ENCODE measurements around the gene TOPORS. TPM values are rescaled to one million over a fixed set of nuclear protein-coding genes. Genes with fewer than 3 reads are reported as not detected.

Gene TOPORS
- total and polyA plus RNA-seq, 4 donors = 4.8 to 19.9 (median 10.4) TPM

GRCh38 chr9:32518276-32518675, 34.1 kb downstream of the TOPORS start:
- 96% methylated on average over 1 of the region's 1 CpG for WGBS
- Histone ChIP-seq H3K9me3 (ENCODE audit: control insufficient read depth in 4 of 4, low read length in 3 of 4) (no peaks in the 10 kb centered on the region), H3K4me3 (ENCODE audit: low read depth in 1 of 3, low read length in 3 of 3) (no peak overlapping the region), H3K27ac (ENCODE audit: low read depth in 1 of 2, low read length in 2 of 2) (no peak overlapping the region), H3K4me1 (ENCODE audit: control insufficient read depth in 4 of 4, insufficient read depth in 4 of 4, low read length in 3 of 4) (peaks cover 0 to 3% (median 0%) of the 10 kb centered on the region in 4 donors), H3K27me3 (ENCODE audit: control insufficient read depth in 4 of 4, insufficient read depth in 4 of 4, low read length in 3 of 4) (no peaks in the 10 kb centered on the region), H3K36me3 (ENCODE audit: control insufficient read depth in 4 of 4, insufficient read depth in 3 of 4, low read depth in 1 of 4, low read length in 3 of 4) (peaks cover 0 to 3% (median 0%) of the 10 kb centered on the region in 4 donors), H3K9ac (ENCODE audit: low read depth in 1 of 2, low read length in 2 of 2) (no peak overlapping the region)
- no peak for DNase-seq (ENCODE audit: low spot score)
- no peak for TF ChIP-seq SP1 (IDR thresholded peaks at IDR 0.05)
- no peak for TF ChIP-seq TAF1 (conservative IDR thresholded peaks at IDR 0.05)
- no peak for TF ChIP-seq RXRA (IDR thresholded peaks at IDR 0.05)
- TF ChIP-seq JUND (IDR thresholded peaks at IDR 0.05) = no peak
- no peak for TF ChIP-seq RAD21 (IDR thresholded peaks at IDR 0.05)
- no peak for TF ChIP-seq ATF3 (IDR thresholded peaks at IDR 0.05)
- TF ChIP-seq, protein P1, sequence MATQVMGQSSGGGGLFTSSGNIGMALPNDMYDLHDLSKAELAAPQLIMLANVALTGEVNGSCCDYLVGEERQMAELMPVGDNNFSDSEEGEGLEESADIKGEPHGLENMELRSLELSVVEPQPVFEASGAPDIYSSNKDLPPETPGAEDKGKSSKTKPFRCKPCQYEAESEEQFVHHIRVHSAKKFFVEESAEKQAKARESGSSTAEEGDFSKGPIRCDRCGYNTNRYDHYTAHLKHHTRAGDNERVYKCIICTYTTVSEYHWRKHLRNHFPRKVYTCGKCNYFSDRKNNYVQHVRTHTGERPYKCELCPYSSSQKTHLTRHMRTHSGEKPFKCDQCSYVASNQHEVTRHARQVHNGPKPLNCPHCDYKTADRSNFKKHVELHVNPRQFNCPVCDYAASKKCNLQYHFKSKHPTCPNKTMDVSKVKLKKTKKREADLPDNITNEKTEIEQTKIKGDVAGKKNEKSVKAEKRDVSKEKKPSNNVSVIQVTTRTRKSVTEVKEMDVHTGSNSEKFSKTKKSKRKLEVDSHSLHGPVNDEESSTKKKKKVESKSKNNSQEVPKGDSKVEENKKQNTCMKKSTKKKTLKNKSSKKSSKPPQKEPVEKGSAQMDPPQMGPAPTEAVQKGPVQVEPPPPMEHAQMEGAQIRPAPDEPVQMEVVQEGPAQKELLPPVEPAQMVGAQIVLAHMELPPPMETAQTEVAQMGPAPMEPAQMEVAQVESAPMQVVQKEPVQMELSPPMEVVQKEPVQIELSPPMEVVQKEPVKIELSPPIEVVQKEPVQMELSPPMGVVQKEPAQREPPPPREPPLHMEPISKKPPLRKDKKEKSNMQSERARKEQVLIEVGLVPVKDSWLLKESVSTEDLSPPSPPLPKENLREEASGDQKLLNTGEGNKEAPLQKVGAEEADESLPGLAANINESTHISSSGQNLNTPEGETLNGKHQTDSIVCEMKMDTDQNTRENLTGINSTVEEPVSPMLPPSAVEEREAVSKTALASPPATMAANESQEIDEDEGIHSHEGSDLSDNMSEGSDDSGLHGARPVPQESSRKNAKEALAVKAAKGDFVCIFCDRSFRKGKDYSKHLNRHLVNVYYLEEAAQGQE (IDR thresholded peaks at IDR 0.05) = no peak
- no peak for TF ChIP-seq ZBTB33 (IDR thresholded peaks at IDR 0.05)
- TF ChIP-seq EGR1 (IDR thresholded peaks at IDR 0.05; ENCODE audit: low read depth in 2 of 2) = no peak
- TF ChIP-seq FOXA1 (IDR thresholded peaks at IDR 0.05) = no peak
- no peak for TF ChIP-seq HNF4A (conservative IDR thresholded peaks at IDR 0.05)
- no peak for TF ChIP-seq HNF4G (IDR thresholded peaks at IDR 0.05)
- TF ChIP-seq, protein P2, sequence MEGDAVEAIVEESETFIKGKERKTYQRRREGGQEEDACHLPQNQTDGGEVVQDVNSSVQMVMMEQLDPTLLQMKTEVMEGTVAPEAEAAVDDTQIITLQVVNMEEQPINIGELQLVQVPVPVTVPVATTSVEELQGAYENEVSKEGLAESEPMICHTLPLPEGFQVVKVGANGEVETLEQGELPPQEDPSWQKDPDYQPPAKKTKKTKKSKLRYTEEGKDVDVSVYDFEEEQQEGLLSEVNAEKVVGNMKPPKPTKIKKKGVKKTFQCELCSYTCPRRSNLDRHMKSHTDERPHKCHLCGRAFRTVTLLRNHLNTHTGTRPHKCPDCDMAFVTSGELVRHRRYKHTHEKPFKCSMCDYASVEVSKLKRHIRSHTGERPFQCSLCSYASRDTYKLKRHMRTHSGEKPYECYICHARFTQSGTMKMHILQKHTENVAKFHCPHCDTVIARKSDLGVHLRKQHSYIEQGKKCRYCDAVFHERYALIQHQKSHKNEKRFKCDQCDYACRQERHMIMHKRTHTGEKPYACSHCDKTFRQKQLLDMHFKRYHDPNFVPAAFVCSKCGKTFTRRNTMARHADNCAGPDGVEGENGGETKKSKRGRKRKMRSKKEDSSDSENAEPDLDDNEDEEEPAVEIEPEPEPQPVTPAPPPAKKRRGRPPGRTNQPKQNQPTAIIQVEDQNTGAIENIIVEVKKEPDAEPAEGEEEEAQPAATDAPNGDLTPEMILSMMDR (IDR thresholded peaks at IDR 0.05; ENCODE audit: low read depth, low read length, missing input control) = no peak

DNA sequence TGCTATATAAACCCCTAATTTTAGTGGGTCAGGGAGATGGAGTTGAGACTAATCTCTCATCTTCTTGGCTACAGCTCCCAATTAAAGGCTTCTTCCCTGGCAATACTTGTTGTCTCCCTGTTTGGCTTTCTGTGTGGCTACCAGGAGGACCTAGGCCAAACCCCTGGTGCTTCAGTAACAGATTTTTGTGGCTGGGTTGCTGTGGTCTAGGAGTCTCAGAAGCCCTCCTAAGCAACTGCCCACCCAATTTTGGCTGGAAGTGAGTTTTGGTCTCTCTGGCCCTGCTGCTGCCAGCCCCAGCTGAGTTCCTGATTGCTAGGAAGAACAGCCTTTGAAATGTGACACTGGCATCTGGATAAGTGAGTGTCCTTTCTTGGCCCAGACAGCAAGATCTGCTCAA, 36.1 kb downstream of the TOPORS start:
- Histone ChIP-seq H3K36me3 (ENCODE audit: control insufficient read depth in 4 of 4, insufficient read depth in 3 of 4, low read depth in 1 of 4, low read length in 3 of 4) (peaks cover 0 to 2% (median 0%) of the 10 kb centered on the region in 4 donors), H3K4me3 (ENCODE audit: low read depth in 1 of 3, low read length in 3 of 3) (no peak overlapping the region), H3K4me1 (ENCODE audit: control insufficient read depth in 4 of 4, insufficient read depth in 4 of 4, low read length in 3 of 4) (no peaks in the 10 kb centered on the region), H3K9me3 (ENCODE audit: control insufficient read depth in 4 of 4, low read length in 3 of 4) (no peaks in the 10 kb centered on the region), H3K27me3 (ENCODE audit: control insufficient read depth in 4 of 4, insufficient read depth in 4 of 4, low read length in 3 of 4) (no peaks in the 10 kb centered on the region), H3K27ac (ENCODE audit: low read depth in 1 of 2, low read length in 2 of 2) (no peak overlapping the region), H3K9ac (ENCODE audit: low read depth in 1 of 2, low read length in 2 of 2) (no peak overlapping the region)
- no peak for DNase-seq (ENCODE audit: low spot score)
- TF ChIP-seq NR2F2 (IDR thresholded peaks at IDR 0.05) = no peak
- TF ChIP-seq HNF4G (IDR thresholded peaks at IDR 0.05) = no peak
- TF ChIP-seq ATF3 (IDR thresholded peaks at IDR 0.05) = no peak
- TF ChIP-seq SP1 (IDR thresholded peaks at IDR 0.05) = no peak
- TF ChIP-seq, protein P1 (IDR thresholded peaks at IDR 0.05) = no peak
- no peak for TF ChIP-seq GABPA (IDR thresholded peaks at IDR 0.05 in 1 of 2, conservative IDR thresholded peaks at IDR 0.05 in 1 of 2)
- no peak for TF ChIP-seq FOXA1 (IDR thresholded peaks at IDR 0.05)
- TF ChIP-seq EGR1 (IDR thresholded peaks at IDR 0.05; ENCODE audit: low read depth in 2 of 2) = no peak
- no peak for TF ChIP-seq HNF4A (conservative IDR thresholded peaks at IDR 0.05)
- no peak for TF ChIP-seq FOXA2 (IDR thresholded peaks at IDR 0.05)
- no peak for TF ChIP-seq RXRA (IDR thresholded peaks at IDR 0.05)
- TF ChIP-seq JUND (IDR thresholded peaks at IDR 0.05) = no peak
- no peak for TF ChIP-seq RAD21 (IDR thresholded peaks at IDR 0.05)
- no peak for TF ChIP-seq TAF1 (conservative IDR thresholded peaks at IDR 0.05)
- TF ChIP-seq ZBTB33 (IDR thresholded peaks at IDR 0.05) = no peak
- TF ChIP-seq YY1 (IDR thresholded peaks at IDR 0.05) = no peak
